Lung (tissue), 12 donors: ENCODE data around the gene GREM2. TPM values are rescaled to one million over a fixed set of nuclear protein-coding genes. Genes with fewer than 3 reads are reported as not detected.

Experiments used
- ATAC-seq: fragments of 200-7000 bp; cut with Tn5 transposase; one replicate; pipeline ENCODE4 v1.9.1; 2020; ENCODE audit warnings: moderate number of reproducible peaks; ENCODE audit not compliant: insufficient read depth, low FRiP score
- DNase-seq, 3 donors: peaks; one replicate each; pipeline ENCODE4 v3.0.0-alpha.2; 2013 to 2017
- H3K27ac ChIP-seq, 2 donors: one replicate each; pipeline ENCODE4 v1.5.1; 2013; ENCODE audit warnings: mild to moderate bottlenecking in 2 of 2, moderate library complexity in 2 of 2, control low read depth in 1 of 2, inconsistent platforms in 1 of 2, low read depth in 1 of 2, low read length in 1 of 2
- H3K27me3 ChIP-seq, 3 donors: one replicate each; pipeline ENCODE4 v1.5.1; 2013; ENCODE audit warnings: low read length in 2 of 3; ENCODE audit not compliant: control insufficient read depth in 3 of 3, insufficient read depth in 3 of 3
- H3K36me3 ChIP-seq, 4 donors: one replicate each; pipeline ENCODE4 v1.5.1; 2013; ENCODE audit warnings: low read length in 4 of 4, mild to moderate bottlenecking in 1 of 4, moderate library complexity in 1 of 4; ENCODE audit not compliant: control insufficient read depth in 4 of 4, insufficient read depth in 4 of 4
- H3K4me1 ChIP-seq, 5 donors: one replicate each; pipeline ENCODE4 v1.5.1; 2013; ENCODE audit warnings: low read length in 5 of 5, mild to moderate bottlenecking in 2 of 5, moderate library complexity in 1 of 5; ENCODE audit not compliant: control insufficient read depth in 5 of 5, insufficient read depth in 5 of 5
- H3K4me3 ChIP-seq: one replicate; pipeline ENCODE4 v1.5.1; 2013; ENCODE audit warnings: mild to moderate bottlenecking, control low read depth, moderate library complexity
- H3K9ac ChIP-seq, 2 donors: one replicate each; pipeline ENCODE4 v1.5.1; 2013; ENCODE audit warnings: low read length in 2 of 2, control low read depth in 1 of 2; ENCODE audit not compliant: insufficient read depth in 1 of 2
- H3K9me3 ChIP-seq, 4 donors: one replicate each; pipeline ENCODE4 v1.5.1; 2013; ENCODE audit warnings: low read length in 3 of 4, mild to moderate bottlenecking in 1 of 4, moderate library complexity in 1 of 4; ENCODE audit not compliant: control insufficient read depth in 4 of 4, insufficient read depth in 3 of 4
- CTCF ChIP-seq: IDR thresholded peaks from 2 replicates; pipeline ENCODE4 v1.5.1; 2012; ENCODE audit warnings: mild to moderate bottlenecking; ENCODE audit errors: control extremely low read depth, extremely low read depth
- WGBS, 2 donors: extraction: QIAGEN DNeasy Blood & Tissue Kit; methylation state at CpG; one replicate each; pipeline ENCODE4 v1.1.7; 2013; 5-methylcytosine and 5-hydroxymethylcytosine counted together
- polyA plus RNA-seq, 2 donors: library from polyadenylated mRNA; stranded (reverse); fragments of 200-250 nt; gene quantifications; one replicate each; pipeline ENCODE4 v1.2.1, GENCODE V29; 2013
- total RNA-seq, 2 donors: library from RNA; depleted of rRNA in 1 of 2; stranded (reverse); fragments of >200 nt in 1 of 2; gene quantifications; one replicate each; pipeline ENCODE4 v1.2.1, GENCODE V29; 2014 to 2021
- donor health status: control.
- donor health status: control.
- donor health status: Bipolar disorder and iron deficiency.
- donor health status: healthy.
- donor health status: DM: yes; HTN: yes; CAD: no.

The GREM2 gene
- total and polyA plus RNA-seq, 4 donors, result 0.47 to 8.8 (median 0.76) TPM

DNA sequence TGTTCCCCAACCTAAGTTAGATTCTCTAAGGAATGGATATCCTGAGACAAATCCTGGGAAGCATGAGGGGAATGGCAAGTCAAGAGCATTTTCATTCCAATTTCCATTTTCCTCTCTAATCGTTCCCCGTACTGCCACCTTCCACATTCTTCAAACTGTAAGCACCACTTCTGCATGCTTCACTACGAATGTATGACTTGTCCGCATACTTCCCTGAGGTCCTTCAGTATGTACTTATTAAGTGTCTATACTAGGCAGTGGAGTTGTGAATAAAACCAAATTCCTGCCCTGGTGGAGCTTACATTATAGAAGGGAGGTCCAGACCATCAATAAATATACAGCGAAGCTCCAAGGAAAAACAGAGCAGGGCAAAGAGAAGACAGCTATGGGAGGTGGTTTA, 154.8 kb downstream of the GREM2 start:
- Histone ChIP-seq H3K36me3 (no peaks in the 10 kb centered on the region), H3K4me1 (no peaks in the 10 kb centered on the region), H3K27ac (no peak overlapping the region), H3K4me3 (no peak overlapping the region), H3K27me3 (no peaks in the 10 kb centered on the region), H3K9ac (no peak overlapping the region), H3K9me3 (no peaks in the 10 kb centered on the region)
- 71 to 77% methylated on average over 5 of the region's 5 CpGs for WGBS, 2 donors
- DNase-seq, result no peak
- TF ChIP-seq CTCF, result no peak
- no peak for ATAC-seq

DNA sequence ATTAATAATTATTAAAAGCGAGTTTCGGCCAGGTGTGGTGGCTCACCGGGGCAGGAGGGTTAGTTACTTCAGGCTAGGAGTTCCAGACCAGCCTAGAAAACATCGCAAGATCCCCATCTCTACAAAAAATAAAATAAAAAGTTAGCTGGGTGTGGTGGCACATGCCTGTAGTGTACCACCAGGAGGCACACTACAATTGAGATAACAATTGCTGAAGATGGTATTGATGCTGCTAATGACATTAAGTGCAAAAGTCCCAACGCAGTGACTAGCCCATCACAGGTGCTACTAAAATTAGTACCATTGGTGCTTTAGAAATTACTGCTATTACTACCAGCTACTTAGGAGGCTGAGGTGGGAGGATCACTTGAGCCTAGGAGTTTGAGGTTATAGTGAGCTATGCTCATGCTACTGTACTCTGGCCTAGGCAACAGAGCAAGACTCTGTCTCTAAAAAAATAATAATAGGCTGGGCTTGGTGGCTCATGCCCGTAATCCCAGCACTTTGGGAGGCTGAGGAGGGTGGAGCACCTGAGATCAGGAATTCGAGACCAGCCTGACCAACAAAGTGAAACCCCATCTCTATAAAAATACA, 156.6 kb downstream of the GREM2 start:
- no peak for ATAC-seq

DNA sequence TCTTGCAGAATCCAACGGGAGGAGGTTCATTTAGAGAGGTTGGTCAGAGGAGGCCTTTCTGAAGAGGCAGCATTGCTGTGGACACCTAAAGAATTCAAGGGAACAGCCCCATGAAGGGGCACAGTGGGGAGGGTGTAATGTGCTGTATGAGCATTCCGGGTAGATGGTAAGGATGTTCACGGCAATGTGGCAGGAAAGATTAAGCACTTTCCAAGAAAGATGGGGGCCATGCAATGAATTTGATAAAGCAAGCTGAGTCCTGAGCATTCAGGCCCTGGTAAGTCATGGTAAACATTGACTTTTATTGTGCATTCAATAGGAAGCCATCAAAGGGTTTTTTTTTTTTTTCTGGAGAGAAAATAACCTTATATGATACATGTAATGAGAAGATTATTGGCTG, 166.6 kb downstream of the GREM2 start:
- Histone ChIP-seq H3K36me3 (no peaks in the 10 kb centered on the region), H3K9me3 (no peaks in the 10 kb centered on the region), H3K4me3 (no peak overlapping the region), H3K27ac (no peak overlapping the region), H3K9ac (no peak overlapping the region), H3K27me3 (no peaks in the 10 kb centered on the region), H3K4me1 (no peaks in the 10 kb centered on the region)
- WGBS, 2 donors, result 81 to 84% methylated on average over 3 of the region's 3 CpGs
- DNase-seq (no peak), ATAC-seq (no peak)
- no peak for TF ChIP-seq CTCF

More for the DNA sequence above, 156.6 kb downstream of the GREM2 start:
- H3K9me3 ChIP-seq, result no peaks in the 10 kb centered on the region
- H3K4me3 ChIP-seq, result no peak overlapping the region
- no peak overlapping the region for H3K27ac ChIP-seq
- 63 to 71% methylated on average over 7 of the region's 7 CpGs for WGBS, 2 donors
- H3K27me3 ChIP-seq, result no peaks in the 10 kb centered on the region
- H3K9ac ChIP-seq, result no peak overlapping the region
- no peak for DNase-seq
- H3K36me3 ChIP-seq, result no peaks in the 10 kb centered on the region
- TF ChIP-seq CTCF, result no peak
- no peaks in the 10 kb centered on the region for H3K4me1 ChIP-seq

GRCh38 chr1:240441669-240442068, 170.3 kb downstream of the GREM2 start:
- no peak overlapping the region for H3K9ac ChIP-seq
- no peaks in the 10 kb centered on the region for H3K27me3 ChIP-seq
- H3K9me3 ChIP-seq, result no peaks in the 10 kb centered on the region
- TF ChIP-seq CTCF, result no peak
- no peak overlapping the region for H3K4me3 ChIP-seq
- ATAC-seq (no peak), DNase-seq (no peak)
- no peak overlapping the region for H3K27ac ChIP-seq
- H3K4me1 ChIP-seq, result no peaks in the 10 kb centered on the region
- 92 to 96% methylated on average over 1 of the region's 1 CpG for WGBS, 2 donors
- no peaks in the 10 kb centered on the region for H3K36me3 ChIP-seq
